Measurements from ENCODE around the gene ZDHHC16.
"Not testable (repeated sequence)": the region's sequence is repeated elsewhere in the genome, so short reads cannot be mapped to it uniquely, and the experiment has no call there.

DNA sequence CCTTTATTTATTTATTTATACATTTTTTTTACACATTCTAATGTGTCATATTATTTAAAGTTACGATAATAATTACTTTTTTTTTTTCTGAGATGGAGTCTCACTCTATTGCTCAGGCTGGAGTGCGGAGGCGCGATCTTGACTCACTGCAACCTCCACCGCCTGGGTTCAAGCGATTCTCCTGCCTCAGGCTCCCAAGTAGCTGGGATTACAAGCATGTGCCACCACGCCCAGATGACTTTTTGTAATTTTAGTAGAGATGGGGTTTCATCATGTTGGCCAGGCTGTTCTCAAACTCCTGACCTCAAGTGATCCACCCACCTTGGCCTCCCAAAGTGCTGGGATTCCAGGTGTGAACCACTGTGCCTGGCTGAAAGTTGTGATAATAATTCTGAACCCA lies 39.5 kb upstream of the ZDHHC16 start:
- TF ChIP-seq, protein P1, sequence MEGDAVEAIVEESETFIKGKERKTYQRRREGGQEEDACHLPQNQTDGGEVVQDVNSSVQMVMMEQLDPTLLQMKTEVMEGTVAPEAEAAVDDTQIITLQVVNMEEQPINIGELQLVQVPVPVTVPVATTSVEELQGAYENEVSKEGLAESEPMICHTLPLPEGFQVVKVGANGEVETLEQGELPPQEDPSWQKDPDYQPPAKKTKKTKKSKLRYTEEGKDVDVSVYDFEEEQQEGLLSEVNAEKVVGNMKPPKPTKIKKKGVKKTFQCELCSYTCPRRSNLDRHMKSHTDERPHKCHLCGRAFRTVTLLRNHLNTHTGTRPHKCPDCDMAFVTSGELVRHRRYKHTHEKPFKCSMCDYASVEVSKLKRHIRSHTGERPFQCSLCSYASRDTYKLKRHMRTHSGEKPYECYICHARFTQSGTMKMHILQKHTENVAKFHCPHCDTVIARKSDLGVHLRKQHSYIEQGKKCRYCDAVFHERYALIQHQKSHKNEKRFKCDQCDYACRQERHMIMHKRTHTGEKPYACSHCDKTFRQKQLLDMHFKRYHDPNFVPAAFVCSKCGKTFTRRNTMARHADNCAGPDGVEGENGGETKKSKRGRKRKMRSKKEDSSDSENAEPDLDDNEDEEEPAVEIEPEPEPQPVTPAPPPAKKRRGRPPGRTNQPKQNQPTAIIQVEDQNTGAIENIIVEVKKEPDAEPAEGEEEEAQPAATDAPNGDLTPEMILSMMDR (IDR thresholded peaks at IDR 0.05), result not testable (repeated sequence)
- not testable (repeated sequence) for TF ChIP-seq POLR2A, EP300 (IDR thresholded peaks at IDR 0.05)

Measured in ovary (tissue), 3 donors.